GM18858 (cell line): Measurements from ENCODE around the gene ZBTB1.
"Not testable (repeated sequence)": the region's sequence is repeated elsewhere in the genome, so short reads cannot be mapped to it uniquely, and the experiment has no call there.

Experiments
- ATAC-seq: cut with Tn5 transposase; IDR thresholded peaks from one replicate; pipeline ENCODE4 v1.9.1; 2021; ENCODE audit not compliant: unreplicated experiment

ZBTB1 gene

GRCh38 chr14:64563696-64564095 is 59.1 kb downstream of the ZBTB1 start:
- no peak for ATAC-seq

GRCh38 chr14:64566651-64567122 is 62.1 kb downstream of the ZBTB1 start:
- ATAC-seq = no peak

- no peak for ATAC-seq
Measured at GRCh38 chr14:64569138-64569631, 64.6 kb downstream of the ZBTB1 start.

GRCh38 chr14:64569646-64570045 is 65.1 kb downstream of the ZBTB1 start:
- not testable (repeated sequence) for ATAC-seq

GRCh38 chr14:64572386-64573104 is 68.0 kb downstream of the ZBTB1 start:
- ATAC-seq = no peak

- no peak for ATAC-seq
Measured at GRCh38 chr14:64573109-64573508, 68.5 kb downstream of the ZBTB1 start.
